GM12875 (cell line): ENCODE results near the gene DHDH.
A peak's percentile ranks its signal among the peaks of the same experiment; 100 is the strongest.
"Not testable (repeated sequence)": the region's sequence is repeated elsewhere in the genome, so short reads cannot be mapped to it uniquely, and the experiment has no call there.

Experiments used
- H3K4me3 ChIP-seq: one replicate; pipeline ENCODE4 v1.5.1; 2011; ENCODE audit warnings: low read depth, low read length, control low read depth
- TF ChIP-seq, protein P1 (sequence below): IDR thresholded peaks from 2 replicates; pipeline ENCODE4 v1.5.1; 2011; ENCODE audit warnings: low read depth, mild to moderate bottlenecking, control low read depth, inconsistent platforms, low read length, moderate library complexity, borderline replicate concordance; ENCODE audit not compliant: insufficient read depth

The DHDH gene

DNA sequence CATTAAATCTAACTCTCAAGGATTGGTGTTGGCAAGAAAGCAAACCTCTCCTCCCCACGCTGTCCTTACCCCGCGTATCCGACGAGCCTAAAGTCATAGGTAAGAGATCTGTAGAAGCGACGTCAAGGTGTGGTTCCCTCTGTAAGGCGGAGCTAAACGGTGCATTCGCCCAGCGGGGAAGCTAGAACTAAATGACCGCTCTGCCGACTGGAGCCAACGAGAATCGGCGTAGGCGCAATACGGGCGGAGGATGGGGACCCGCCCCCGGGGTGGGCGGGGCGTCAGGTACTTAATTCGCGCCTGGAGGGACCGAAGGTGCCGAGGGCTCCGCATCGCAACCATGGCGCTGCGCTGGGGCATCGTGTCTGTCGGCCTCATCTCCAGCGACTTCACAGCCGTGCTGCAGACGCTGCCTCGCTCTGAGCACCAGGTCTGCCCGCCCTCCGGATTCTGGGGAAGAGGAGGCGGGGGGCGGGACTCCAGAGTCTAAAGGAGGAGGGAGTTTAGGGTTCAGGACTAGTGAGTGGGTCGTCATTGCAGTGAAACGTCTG is at the start of gene DHDH:
Gene DHDH (plus strand): TSS at position 318 of the 551 bp plus-strand sequence. CDS start 23 bp downstream, at position 341.
- TF ChIP-seq, protein P1, sequence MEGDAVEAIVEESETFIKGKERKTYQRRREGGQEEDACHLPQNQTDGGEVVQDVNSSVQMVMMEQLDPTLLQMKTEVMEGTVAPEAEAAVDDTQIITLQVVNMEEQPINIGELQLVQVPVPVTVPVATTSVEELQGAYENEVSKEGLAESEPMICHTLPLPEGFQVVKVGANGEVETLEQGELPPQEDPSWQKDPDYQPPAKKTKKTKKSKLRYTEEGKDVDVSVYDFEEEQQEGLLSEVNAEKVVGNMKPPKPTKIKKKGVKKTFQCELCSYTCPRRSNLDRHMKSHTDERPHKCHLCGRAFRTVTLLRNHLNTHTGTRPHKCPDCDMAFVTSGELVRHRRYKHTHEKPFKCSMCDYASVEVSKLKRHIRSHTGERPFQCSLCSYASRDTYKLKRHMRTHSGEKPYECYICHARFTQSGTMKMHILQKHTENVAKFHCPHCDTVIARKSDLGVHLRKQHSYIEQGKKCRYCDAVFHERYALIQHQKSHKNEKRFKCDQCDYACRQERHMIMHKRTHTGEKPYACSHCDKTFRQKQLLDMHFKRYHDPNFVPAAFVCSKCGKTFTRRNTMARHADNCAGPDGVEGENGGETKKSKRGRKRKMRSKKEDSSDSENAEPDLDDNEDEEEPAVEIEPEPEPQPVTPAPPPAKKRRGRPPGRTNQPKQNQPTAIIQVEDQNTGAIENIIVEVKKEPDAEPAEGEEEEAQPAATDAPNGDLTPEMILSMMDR: no peak
- peak within 1 kb of the TSS; percentile 52 for H3K4me3 ChIP-seq

DNA sequence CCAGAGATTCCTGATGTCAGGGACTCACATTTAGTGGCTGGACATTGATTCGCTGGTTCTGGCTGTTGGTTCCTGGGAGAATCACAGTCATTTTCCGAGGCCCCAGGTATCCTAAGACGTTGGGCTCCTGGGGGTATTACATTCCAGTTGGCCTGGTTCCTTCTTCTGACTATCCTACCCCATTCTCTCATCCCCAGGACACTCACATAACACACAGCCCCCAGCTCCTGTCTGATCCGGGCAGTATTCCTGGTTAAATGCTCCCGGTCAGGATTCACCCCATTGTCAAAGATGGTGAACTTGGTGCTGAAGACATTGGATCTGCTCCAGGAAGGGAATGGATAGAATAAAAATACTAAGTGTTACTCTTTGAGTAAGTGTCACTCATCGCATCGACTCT is 49.8 kb upstream of the DHDH start:
- no peak overlapping the region for H3K4me3 ChIP-seq
- TF ChIP-seq, protein P1: no peak

DNA sequence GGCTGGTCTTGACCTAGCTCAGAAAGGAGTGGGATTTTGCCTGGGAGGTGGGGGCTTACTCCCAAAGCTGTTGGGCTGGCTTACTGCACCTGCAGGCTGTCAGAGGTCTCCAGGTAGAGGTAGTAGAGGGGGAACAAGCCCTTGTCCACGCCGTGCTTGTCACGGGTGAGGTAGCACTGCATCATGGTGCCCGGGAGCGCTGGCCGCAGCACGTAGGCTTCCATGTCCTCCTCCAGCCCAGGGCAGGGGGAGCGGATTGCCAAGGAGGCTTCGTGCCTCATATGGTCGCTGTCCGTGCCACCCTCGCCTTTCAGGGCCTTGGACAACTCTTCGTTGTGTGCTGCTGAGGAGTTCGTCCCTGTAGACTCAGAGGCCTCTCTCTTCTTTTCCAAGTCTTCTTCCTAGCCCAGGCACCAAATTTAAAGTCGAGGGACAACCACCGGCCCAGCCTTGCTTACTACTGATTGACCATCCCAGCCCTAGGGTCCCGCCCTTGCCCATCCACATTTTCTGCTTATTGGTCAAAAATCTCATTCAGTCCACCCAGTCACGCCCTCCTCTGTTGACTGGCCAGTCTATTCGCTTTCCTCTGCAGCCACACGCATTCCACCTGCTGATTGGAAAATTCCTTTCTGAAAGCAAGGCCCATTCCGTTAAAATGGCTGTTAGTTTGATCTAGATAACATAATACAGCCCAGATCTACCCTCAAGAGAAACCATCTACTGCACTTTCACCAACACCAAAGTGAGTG is 45.5 kb upstream of the DHDH start:
- H3K4me3 ChIP-seq: no peak overlapping the region
- TF ChIP-seq, protein P1: no peak

DNA sequence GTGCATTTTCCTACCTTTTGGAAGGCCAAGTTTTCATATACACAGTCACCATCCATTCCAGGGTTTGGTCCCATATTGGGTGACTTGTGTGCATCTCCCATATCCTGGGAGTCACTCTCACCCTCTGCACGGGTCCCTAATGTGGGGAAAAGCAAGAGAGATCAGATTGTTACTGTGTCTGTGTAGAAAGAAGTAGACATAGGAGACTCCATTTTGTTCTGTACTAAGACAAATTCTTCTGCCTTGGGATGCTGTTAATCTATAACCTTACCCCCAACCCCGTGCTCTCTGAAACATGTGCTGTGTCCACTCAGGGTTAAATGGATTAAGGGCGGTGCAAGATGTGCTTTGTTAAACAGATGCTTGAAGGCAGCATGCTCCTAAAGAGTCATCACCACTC is 44.0 kb upstream of the DHDH start:
- not testable (repeated sequence) for H3K4me3 ChIP-seq

DNA sequence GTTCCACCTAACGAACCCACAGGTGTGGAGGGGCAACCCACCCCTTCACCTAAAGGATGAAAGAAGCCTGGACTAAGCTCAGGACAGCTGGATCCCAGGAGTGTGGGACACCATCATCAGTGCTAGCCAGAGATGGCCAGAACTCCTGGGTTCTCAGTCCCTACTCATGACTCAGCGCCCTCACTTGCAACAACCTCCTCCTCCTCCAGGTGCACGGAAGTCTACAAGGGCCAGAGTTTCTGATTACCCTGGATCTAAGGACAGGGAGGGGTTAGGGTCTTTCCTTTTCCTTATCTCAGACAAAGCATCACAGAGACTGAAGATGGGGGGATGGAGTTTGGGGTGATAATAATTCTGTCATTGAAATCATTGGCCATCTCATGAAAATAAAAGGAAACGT is 42.9 kb upstream of the DHDH start:
- H3K4me3 ChIP-seq: no peak overlapping the region
- TF ChIP-seq, protein P1: no peak

DNA sequence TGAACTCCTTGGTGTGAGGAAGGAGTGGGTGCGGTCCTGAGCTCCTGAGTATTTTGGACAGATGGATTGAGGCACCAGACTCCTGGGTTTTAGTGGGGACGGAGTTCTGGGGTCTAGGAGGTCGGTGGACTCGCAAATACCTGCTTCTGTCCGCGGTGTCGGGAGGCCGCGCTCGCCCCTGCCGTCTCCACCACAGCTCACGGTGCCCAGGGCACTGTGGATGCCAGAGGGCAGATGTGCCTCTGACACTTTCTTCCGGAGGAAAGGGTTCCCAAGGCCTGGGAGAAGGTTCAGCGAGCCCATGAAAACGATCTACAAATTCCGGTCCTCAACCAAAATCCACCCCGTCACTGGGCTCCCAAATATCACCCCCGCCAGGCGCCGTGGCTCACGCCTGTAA is 38.3 kb upstream of the DHDH start:
- TF ChIP-seq, protein P1: no peak
- no peak overlapping the region for H3K4me3 ChIP-seq

DNA sequence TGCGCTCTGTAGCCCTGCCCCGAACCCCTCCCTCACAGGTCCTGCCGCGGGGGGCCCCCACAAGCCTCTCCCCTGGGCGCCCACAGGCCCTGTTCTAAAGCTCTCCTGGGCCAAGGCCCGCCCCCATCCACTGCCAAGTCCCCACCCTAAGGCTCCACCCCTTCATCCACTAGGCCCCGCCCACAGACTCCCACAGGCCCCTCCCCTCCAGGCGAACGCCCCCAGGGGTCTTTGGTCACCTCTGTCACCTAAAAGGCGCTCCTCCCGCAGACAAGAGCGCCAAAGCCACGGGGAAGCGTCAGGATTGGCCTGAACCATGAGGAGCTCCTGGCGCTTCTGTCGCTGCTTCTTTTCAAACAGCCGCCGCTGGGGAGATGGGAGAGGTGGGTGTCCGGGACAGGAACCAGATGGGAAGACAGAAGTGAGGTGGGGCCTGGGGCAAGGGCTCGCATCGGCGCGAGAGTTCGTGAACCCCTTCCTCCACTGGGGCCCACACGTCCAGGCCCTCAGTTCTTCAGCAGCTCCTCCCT is 37.2 kb upstream of the DHDH start:
- TF ChIP-seq, protein P1: no peak
- no peak overlapping the region for H3K4me3 ChIP-seq
